ENCODE measurements around the gene ZP2.
"Not testable (repeated sequence)": the region's sequence is repeated elsewhere in the genome, so short reads cannot be mapped to it uniquely, and the experiment has no call there.

Gene ZP2

DNA sequence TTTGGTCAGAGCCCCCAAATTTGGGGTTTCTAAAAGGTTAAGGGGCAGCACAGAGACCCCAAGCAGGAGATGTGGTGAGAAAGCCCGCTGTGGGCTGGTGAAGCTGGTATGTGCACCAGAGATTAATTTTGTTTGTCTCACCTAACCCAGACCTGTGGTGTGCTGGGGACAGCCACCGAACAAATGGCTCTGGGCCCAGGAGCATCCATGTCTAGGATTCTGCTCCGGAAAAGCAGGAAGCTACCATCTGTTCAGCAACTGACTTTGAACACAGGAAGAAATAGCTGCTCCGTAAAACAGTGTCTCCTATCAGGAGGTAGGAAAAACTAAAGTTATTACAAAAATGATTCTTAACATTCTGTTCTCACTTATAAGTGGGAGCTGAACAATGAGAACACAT lies 2.7 kb upstream of the ZP2 start:
- DNase-seq (ENCODE audit: low read depth), result no peak

GRCh38 chr16:21208446-21209230 lies 2.7 kb downstream of the ZP2 start:
- DNase-seq (ENCODE audit: low read depth), result no peak

DNA sequence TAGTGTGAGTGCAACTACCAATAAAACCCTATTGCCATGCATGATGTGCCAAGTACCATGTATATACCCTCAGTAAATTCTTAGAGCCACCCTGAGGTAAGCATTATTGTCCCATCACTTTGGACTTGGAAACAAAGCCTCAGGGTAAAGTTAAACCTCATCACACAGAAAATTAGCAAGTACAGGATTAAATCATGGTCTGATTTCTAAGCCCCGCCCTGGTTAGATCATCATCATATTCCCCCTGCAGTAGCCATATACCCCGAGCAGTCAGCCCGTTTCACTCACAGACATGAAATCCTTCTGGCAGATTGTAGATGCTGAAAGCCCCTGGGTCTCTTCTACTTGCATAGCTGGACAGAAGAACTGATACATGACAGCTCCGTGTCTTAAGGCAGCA lies 4.8 kb downstream of the ZP2 start:
- no peak for DNase-seq (ENCODE audit: low read depth)

GRCh38 chr16:21205303-21205702 lies 6.1 kb downstream of the ZP2 start:
- DNase-seq (ENCODE audit: low read depth), result no peak

DNA sequence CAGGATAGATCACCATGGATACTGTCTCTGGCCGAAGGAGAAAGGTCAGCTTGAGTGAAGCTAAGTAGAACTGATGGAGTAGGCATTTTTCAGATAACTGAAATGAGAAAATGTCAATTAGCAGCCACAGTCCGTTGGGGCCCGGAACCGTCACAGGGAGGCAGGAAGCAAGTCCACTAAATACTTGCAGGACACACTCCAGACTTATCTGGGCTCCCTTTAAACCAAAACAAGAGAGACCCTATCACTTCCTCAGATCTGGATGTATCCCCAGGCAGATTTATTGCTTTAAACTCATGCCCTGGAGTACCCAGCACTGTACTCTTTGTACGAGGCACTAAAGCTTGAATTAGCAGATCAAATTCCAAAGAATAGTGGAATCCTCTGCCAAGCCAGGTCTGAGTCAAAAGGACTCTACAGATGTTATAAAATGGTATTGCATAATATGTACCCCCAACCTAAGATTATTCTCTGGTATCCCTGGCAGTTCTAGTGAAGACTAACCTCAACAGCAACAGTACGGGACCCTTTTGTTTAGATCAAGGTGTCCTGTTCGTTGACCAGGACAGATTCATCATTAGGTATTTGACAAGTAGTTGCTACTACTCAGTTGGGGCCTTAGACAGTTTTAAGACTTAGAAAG lies 8.1 kb downstream of the ZP2 start:
- DNase-seq (ENCODE audit: low read depth), result no peak

DNA sequence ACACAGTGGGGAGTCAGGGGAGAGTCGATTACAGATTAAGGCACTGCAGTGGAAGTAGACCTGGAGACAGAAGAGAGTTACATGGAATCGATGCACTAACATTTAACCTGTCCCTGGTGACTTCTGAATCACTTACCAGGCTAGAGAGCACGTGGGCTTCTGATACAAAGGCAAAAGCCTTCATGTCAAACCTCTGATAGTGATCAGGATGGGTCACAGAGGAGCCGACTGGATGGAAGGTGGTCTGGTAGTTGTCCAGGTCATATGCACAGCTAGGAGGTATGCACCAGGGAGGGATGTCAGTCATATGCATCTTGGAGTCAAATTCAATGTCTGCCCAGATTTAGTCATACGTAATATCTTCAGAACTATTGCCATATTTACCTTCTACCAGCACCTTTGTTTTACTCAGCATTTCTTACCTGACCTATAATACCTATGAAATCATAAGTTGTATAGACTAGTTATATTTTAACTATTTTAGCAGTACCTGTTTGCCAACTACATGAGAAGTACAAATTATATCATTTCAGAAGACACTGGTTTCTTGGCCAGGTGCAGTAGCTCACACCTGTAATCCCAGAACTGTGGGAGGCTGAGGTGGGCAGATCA lies 11.7 kb downstream of the ZP2 start:
- no peak for DNase-seq (ENCODE audit: low read depth)

GRCh38 chr16:21197621-21198020 lies 13.8 kb downstream of the ZP2 start:
- DNase-seq (ENCODE audit: low read depth), result no peak

GRCh38 chr16:21197112-21197511 lies 14.3 kb downstream of the ZP2 start:
- no peak for DNase-seq (ENCODE audit: low read depth)

- DNase-seq (ENCODE audit: low read depth), result not testable (repeated sequence)
Observed at GRCh38 chr16:21195330-21195729, 16.0 kb downstream of the ZP2 start.

DNA sequence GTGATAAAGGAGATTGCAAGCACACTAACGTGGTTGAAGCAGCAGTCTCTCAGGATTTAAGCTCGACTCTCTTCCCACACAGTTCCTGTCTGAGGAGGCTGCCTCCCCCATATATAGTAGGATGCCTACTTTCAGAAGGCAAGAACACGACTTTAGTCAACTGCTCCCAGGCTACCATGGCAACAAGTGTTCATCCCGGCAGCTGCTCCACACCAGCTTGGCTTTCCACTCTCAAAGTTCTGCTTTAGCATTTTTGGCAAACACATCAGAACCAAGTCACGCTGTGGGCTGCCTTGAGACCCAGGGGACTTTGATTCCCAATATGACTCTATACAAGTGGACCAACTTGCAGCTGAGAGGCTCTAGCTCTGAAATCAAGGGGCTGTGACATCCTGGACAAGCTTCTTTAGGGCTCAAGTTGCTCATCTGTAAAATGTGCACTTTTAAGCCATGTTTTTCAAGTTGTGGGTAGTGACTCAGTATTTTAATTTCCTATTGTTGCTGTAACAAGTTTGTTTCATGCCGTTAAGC lies 16.5 kb downstream of the ZP2 start:
- no peak for DNase-seq (ENCODE audit: low read depth)

DNA sequence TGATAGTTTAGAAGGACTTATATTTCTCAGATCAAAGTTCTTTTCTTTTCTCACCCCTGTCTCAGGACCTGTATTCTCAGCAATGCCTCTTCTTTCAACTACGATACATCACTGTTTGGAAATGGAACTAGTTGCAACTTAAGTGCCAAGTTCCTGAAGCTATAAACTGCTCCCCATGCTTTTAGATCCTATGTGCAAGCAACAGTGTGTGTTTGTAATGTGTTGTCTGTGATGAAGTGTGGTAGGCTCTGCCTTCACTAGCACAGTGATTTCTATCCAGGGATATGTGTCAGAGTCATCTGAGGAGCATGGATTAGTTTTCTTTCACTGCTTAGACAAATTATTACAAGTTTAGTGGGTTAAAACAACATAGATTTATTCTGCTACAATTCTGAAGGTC lies 18.4 kb downstream of the ZP2 start:
- no peak for DNase-seq (ENCODE audit: low read depth)

DNA sequence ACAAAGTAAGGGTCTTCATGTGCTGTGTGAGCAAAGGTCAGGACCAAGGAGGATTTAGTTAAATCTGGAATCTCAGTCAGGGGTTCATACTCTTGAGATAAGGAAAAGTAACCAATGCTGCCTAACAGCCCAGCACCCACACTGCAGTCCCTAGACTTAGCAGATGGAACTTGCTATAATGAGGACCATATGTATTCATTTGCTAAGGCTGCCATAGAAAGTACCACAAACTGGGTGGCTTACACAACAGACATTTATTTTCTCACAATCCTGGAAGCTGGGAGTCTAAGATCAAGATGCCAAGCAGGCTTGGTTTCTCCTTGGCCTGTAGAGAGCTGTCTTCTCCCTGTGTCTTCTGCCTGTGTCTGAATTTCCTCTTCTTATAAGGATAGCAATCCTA lies 20.8 kb downstream of the ZP2 start:
- DNase-seq (ENCODE audit: low read depth), result no peak

- no peak for DNase-seq (ENCODE audit: low read depth)
Observed at GRCh38 chr16:21190013-21190412, 21.4 kb downstream of the ZP2 start.

GRCh38 chr16:21189311-21189710 lies 22.1 kb downstream of the ZP2 start:
- DNase-seq (ENCODE audit: low read depth), result no peak

DNA sequence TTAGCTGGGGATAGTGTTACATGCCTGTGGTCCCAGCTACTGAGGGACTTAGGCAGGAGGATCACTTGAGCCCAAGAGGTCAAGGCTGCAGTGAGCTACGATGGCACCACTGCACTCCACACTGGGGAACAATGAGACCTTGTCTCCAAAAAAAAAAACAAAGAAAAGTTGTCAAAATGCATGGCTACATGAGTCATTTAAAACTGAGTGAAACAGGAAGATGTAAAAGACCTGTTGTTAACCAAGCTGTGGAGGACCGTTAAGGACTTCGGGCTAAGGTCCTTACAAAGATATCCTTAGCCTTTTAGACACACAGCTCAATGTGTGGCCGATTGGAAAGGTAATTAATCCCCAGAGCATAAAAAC lies 25.1 kb downstream of the ZP2 start:
- no peak for DNase-seq (ENCODE audit: low read depth)

- no peak for DNase-seq (ENCODE audit: low read depth)
Observed at GRCh38 chr16:21185659-21186325, 25.6 kb downstream of the ZP2 start.

- no peak for DNase-seq (ENCODE audit: low read depth)
Observed at GRCh38 chr16:21184834-21185233, 26.5 kb downstream of the ZP2 start.

- DNase-seq (ENCODE audit: low read depth), result no peak
Observed at GRCh38 chr16:21183995-21184394, 27.4 kb downstream of the ZP2 start.

DNA sequence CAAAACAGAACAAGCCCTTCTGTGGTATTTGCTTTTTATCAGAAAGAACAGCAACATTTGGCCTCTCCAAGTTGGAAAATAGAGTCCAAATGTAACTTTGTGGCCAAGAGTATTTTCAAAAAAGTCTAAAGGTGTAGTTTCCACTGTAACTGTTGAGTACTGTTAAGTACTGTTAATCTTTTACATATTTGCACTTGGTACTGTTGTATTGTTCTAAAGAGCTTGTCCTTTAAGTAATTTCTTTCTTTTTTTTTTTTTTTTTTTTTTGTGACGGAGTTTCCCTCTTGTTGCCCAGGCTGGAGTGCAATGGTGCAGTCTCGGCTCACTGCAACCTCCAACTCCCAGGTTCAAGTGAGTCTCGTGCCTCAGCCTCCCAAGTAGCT lies 31.4 kb downstream of the ZP2 start:
- no peak for DNase-seq (ENCODE audit: low read depth)

DNA sequence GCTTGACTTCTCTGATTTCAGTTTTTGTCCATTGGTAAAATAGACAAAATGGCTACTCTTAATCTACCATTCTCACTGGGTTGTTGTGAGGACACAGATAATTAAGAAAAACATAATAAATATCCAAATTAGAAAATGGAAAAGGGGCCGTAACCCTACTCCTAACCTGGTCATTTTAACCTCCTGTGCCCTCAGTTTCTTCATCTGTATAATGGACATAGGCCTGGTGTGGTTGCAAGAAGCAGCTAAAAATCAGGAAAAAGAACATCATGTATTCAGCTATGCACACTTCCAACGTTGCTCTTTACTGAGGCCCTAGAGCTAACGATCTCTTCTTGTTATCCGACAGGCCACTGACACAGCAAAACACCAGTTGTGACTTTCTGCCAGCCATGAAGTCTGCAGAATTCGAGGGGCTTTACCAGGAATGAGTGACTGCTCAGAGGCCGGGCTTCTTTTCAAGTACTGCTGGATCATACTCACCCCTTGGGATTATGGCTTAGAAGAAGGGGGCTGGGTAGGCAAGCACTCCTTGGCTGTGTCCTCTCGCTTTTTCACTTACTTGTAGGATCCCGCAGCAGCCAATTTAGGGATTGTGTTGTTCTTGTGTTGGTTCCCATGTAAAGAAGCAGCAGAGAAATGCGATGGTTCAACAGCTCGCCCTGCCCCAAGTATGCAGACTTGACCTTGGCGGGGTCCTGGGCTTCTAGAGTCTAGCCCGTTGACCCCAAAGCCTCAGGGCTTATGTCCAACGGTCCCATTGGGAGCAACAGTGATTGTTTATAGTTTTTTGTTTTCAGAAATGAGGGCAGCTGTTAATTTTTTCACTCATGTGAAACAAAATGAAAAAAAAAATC lies 32.0 kb downstream of the ZP2 start:
- DNase-seq (ENCODE audit: low read depth), result no peak

DNA sequence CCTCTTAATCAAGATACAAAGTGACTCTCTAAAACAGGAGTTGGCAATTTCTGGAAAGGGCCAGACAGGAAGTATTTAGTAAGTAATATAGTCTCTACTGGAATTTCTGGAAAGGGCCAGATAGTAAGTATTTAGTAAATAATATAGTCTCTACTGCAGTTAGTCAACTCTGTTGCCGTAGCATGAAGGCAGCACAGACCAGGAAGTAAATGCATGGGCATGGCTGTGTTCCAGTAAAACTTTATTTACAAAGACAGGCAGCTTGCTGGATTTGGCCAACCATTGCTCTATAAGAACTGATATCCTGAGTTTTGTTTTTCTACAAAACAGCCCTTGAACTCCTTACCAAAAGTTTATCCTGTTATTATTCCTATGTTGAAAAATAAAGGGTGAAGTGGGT lies 36.0 kb downstream of the ZP2 start:
- DNase-seq (ENCODE audit: low read depth), result no peak

- no peak for DNase-seq (ENCODE audit: low read depth)
Observed at GRCh38 chr16:21172650-21173049, 38.7 kb downstream of the ZP2 start.

Measured in activated T-helper 1 cell treated with Interleukin-2 at 50 U/mL for 16 hours (primary cell).